Measurements from ENCODE around the gene CDH8. TPM values are rescaled to one million over a fixed set of nuclear protein-coding genes. Genes with fewer than 3 reads are reported as not detected.

The CDH8 gene
- total RNA-seq, 1 experiment from 2014 or later, result 11.1 TPM

DNA sequence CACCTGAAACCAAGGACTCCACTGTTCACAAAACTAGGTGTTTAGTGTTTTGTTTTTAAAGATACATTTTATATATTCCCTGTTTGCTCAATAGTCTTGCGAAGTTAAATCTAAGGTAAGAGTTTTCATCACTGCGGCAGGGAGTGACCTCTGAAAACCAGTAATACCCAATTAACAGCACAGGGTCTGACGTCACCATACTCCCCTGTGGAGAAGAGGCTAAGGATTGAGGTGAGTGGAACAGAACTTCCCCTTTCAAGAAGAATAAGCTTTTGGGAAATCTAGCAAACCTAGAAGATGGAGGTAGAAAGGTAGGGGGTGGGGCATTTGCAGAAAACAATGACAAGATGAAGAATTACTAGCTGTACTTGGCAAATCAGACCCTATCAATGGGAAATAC is 120.7 kb downstream of the CDH8 start:
- CTCF ChIA-PET, result interaction anchor here (1.6 kb wide), 1 partner anchor 162 kb away, joined by 3 read pairs; no protein-coding TSS in a partner anchor
- H3K27ac Mint-ChIP-seq, result no peak overlapping the region
- DNase-seq (ENCODE audit: low spot score) (no peak), ATAC-seq (no peak)
- POLR2A ChIA-PET, result interaction anchor here (0.5 kb wide), 1 partner anchor 45 kb away, joined by 3 read pairs; no protein-coding TSS in a partner anchor
- H3K9me3 Mint-ChIP-seq, result 0 out of 2 replicates have a peak, but pooled peaks cover 3% of the 10 kb centered on the region
- H3K4me3 Mint-ChIP-seq, result no peak overlapping the region
- TF ChIP-seq, protein P1, sequence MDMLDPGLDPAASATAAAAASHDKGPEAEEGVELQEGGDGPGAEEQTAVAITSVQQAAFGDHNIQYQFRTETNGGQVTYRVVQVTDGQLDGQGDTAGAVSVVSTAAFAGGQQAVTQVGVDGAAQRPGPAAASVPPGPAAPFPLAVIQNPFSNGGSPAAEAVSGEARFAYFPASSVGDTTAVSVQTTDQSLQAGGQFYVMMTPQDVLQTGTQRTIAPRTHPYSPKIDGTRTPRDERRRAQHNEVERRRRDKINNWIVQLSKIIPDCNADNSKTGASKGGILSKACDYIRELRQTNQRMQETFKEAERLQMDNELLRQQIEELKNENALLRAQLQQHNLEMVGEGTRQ (CRISPR knock-in tag; IDR thresholded peaks at IDR 0.05), result no peak
- TF ChIP-seq KAT7 (CRISPR knock-in tag; IDR thresholded peaks at IDR 0.05; ENCODE audit: borderline replicate concordance) (no peak), GABPB1 (CRISPR knock-in tag; IDR thresholded peaks at IDR 0.05) (no peak), ZNF396 (CRISPR knock-in tag; IDR thresholded peaks at IDR 0.05; ENCODE audit: borderline replicate concordance) (no peak), TEAD1 (CRISPR knock-in tag; IDR thresholded peaks at IDR 0.05) (no peak), EMX1 (CRISPR knock-in tag; IDR thresholded peaks at IDR 0.05) (no peak), TP53 (CRISPR knock-in tag; IDR thresholded peaks at IDR 0.05) (no peak), ZNF121 (CRISPR knock-in tag; IDR thresholded peaks at IDR 0.05) (no peak), NFE2L1 (CRISPR knock-in tag; IDR thresholded peaks at IDR 0.05) (no peak)
- TF ChIP-seq, protein P2, sequence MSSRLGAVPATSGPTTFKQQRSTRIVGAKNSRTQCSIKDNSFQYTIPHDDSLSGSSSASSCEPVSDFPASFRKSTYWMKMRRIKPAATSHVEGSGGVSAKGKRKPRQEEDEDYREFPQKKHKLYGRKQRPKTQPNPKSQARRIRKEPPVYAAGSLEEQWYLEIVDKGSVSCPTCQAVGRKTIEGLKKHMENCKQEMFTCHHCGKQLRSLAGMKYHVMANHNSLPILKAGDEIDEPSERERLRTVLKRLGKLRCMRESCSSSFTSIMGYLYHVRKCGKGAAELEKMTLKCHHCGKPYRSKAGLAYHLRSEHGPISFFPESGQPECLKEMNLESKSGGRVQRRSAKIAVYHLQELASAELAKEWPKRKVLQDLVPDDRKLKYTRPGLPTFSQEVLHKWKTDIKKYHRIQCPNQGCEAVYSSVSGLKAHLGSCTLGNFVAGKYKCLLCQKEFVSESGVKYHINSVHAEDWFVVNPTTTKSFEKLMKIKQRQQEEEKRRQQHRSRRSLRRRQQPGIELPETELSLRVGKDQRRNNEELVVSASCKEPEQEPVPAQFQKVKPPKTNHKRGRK (CRISPR knock-in tag; IDR thresholded peaks at IDR 0.05; ENCODE audit: borderline replicate concordance), result no peak
- TF ChIP-seq, protein P3, sequence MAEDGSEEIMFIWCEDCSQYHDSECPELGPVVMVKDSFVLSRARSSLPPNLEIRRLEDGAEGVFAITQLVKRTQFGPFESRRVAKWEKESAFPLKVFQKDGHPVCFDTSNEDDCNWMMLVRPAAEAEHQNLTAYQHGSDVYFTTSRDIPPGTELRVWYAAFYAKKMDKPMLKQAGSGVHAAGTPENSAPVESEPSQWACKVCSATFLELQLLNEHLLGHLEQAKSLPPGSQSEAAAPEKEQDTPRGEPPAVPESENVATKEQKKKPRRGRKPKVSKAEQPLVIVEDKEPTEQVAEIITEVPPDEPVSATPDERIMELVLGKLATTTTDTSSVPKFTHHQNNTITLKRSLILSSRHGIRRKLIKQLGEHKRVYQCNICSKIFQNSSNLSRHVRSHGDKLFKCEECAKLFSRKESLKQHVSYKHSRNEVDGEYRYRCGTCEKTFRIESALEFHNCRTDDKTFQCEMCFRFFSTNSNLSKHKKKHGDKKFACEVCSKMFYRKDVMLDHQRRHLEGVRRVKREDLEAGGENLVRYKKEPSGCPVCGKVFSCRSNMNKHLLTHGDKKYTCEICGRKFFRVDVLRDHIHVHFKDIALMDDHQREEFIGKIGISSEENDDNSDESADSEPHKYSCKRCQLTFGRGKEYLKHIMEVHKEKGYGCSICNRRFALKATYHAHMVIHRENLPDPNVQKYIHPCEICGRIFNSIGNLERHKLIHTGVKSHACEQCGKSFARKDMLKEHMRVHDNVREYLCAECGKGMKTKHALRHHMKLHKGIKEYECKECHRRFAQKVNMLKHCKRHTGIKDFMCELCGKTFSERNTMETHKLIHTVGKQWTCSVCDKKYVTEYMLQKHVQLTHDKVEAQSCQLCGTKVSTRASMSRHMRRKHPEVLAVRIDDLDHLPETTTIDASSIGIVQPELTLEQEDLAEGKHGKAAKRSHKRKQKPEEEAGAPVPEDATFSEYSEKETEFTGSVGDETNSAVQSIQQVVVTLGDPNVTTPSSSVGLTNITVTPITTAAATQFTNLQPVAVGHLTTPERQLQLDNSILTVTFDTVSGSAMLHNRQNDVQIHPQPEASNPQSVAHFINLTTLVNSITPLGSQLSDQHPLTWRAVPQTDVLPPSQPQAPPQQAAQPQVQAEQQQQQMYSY (CRISPR knock-in tag; IDR thresholded peaks at IDR 0.05), result no peak
- TF ChIP-seq, protein P4, sequence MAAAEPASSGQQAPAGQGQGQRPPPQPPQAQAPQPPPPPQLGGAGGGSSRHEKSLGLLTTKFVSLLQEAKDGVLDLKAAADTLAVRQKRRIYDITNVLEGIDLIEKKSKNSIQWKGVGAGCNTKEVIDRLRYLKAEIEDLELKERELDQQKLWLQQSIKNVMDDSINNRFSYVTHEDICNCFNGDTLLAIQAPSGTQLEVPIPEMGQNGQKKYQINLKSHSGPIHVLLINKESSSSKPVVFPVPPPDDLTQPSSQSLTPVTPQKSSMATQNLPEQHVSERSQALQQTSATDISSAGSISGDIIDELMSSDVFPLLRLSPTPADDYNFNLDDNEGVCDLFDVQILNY (CRISPR knock-in tag; IDR thresholded peaks at IDR 0.05), result no peak
- TF ChIP-seq, protein P5, sequence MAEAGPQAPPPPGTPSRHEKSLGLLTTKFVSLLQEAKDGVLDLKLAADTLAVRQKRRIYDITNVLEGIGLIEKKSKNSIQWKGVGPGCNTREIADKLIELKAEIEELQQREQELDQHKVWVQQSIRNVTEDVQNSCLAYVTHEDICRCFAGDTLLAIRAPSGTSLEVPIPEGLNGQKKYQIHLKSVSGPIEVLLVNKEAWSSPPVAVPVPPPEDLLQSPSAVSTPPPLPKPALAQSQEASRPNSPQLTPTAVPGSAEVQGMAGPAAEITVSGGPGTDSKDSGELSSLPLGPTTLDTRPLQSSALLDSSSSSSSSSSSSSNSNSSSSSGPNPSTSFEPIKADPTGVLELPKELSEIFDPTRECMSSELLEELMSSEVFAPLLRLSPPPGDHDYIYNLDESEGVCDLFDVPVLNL (CRISPR knock-in tag; IDR thresholded peaks at IDR 0.05; ENCODE audit: borderline replicate concordance, low read depth), result no peak
- H3K4me1 Mint-ChIP-seq, result peaks cover 22% of the 10 kb centered on the region
- H3K36me3 Mint-ChIP-seq, result peaks cover 6% of the 10 kb centered on the region
- H3K27me3 Mint-ChIP-seq (ENCODE audit: low read depth), result no peaks in the 10 kb centered on the region

DNA sequence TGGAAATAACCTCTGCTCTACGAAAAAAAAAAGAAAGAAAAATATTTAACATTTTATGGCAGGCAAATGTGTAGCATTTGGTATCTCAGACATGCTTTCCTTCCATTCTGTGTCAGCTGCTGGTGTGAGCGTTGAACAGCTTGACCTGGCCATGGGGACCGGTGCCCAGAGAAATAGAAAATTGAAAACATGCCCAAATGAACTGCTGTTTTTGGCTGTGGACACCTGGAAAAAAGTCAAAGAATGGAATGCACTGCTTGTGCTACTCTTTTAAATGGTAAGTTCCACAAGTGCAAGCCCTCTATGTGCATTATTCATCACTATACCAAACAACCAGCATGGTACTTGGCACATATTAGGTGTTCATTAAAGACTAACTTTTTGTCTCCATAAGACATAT is 127.2 kb downstream of the CDH8 start:
- ChIA-PET CTCF (no interaction called here), POLR2A (no interaction called here)
- peaks cover 22% of the 10 kb centered on the region for H3K36me3 Mint-ChIP-seq
- H3K27me3 Mint-ChIP-seq (ENCODE audit: low read depth), result no peaks in the 10 kb centered on the region
- ATAC-seq (no peak), DNase-seq (ENCODE audit: low spot score) (no peak)
- H3K9me3 Mint-ChIP-seq, result peaks cover 27% of the 10 kb centered on the region
- no peaks in the 10 kb centered on the region for H3K4me1 Mint-ChIP-seq
- H3K4me3 Mint-ChIP-seq, result no peak overlapping the region
- H3K27ac Mint-ChIP-seq, result no peak overlapping the region
- TF ChIP-seq GABPB1 (CRISPR knock-in tag; IDR thresholded peaks at IDR 0.05) (no peak), GRHL2 (CRISPR knock-in tag; IDR thresholded peaks at IDR 0.05; ENCODE audit: insufficient replicate concordance, severe bottlenecking) (no peak)
- TF ChIP-seq, protein P6, sequence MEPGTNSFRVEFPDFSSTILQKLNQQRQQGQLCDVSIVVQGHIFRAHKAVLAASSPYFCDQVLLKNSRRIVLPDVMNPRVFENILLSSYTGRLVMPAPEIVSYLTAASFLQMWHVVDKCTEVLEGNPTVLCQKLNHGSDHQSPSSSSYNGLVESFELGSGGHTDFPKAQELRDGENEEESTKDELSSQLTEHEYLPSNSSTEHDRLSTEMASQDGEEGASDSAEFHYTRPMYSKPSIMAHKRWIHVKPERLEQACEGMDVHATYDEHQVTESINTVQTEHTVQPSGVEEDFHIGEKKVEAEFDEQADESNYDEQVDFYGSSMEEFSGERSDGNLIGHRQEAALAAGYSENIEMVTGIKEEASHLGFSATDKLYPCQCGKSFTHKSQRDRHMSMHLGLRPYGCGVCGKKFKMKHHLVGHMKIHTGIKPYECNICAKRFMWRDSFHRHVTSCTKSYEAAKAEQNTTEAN (CRISPR knock-in tag; IDR thresholded peaks at IDR 0.05), result no peak
- TF ChIP-seq, protein P7, sequence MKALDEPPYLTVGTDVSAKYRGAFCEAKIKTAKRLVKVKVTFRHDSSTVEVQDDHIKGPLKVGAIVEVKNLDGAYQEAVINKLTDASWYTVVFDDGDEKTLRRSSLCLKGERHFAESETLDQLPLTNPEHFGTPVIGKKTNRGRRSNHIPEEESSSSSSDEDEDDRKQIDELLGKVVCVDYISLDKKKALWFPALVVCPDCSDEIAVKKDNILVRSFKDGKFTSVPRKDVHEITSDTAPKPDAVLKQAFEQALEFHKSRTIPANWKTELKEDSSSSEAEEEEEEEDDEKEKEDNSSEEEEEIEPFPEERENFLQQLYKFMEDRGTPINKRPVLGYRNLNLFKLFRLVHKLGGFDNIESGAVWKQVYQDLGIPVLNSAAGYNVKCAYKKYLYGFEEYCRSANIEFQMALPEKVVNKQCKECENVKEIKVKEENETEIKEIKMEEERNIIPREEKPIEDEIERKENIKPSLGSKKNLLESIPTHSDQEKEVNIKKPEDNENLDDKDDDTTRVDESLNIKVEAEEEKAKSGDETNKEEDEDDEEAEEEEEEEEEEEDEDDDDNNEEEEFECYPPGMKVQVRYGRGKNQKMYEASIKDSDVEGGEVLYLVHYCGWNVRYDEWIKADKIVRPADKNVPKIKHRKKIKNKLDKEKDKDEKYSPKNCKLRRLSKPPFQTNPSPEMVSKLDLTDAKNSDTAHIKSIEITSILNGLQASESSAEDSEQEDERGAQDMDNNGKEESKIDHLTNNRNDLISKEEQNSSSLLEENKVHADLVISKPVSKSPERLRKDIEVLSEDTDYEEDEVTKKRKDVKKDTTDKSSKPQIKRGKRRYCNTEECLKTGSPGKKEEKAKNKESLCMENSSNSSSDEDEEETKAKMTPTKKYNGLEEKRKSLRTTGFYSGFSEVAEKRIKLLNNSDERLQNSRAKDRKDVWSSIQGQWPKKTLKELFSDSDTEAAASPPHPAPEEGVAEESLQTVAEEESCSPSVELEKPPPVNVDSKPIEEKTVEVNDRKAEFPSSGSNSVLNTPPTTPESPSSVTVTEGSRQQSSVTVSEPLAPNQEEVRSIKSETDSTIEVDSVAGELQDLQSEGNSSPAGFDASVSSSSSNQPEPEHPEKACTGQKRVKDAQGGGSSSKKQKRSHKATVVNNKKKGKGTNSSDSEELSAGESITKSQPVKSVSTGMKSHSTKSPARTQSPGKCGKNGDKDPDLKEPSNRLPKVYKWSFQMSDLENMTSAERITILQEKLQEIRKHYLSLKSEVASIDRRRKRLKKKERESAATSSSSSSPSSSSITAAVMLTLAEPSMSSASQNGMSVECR (CRISPR knock-in tag; IDR thresholded peaks at IDR 0.05; ENCODE audit: borderline replicate concordance), result no peak
- TF ChIP-seq, protein P8, sequence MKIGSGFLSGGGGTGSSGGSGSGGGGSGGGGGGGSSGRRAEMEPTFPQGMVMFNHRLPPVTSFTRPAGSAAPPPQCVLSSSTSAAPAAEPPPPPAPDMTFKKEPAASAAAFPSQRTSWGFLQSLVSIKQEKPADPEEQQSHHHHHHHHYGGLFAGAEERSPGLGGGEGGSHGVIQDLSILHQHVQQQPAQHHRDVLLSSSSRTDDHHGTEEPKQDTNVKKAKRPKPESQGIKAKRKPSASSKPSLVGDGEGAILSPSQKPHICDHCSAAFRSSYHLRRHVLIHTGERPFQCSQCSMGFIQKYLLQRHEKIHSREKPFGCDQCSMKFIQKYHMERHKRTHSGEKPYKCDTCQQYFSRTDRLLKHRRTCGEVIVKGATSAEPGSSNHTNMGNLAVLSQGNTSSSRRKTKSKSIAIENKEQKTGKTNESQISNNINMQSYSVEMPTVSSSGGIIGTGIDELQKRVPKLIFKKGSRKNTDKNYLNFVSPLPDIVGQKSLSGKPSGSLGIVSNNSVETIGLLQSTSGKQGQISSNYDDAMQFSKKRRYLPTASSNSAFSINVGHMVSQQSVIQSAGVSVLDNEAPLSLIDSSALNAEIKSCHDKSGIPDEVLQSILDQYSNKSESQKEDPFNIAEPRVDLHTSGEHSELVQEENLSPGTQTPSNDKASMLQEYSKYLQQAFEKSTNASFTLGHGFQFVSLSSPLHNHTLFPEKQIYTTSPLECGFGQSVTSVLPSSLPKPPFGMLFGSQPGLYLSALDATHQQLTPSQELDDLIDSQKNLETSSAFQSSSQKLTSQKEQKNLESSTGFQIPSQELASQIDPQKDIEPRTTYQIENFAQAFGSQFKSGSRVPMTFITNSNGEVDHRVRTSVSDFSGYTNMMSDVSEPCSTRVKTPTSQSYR (CRISPR knock-in tag; IDR thresholded peaks at IDR 0.05), result no peak
